HEK293T (cell line): ENCODE measurements around the gene TCF19.
"Not testable (repeated sequence)": the region's sequence is repeated elsewhere in the genome, so short reads cannot be mapped to it uniquely, and the experiment has no call there.

Experiments
- ARNT ChIP-seq: fragments of 450-650 bp; IDR thresholded peaks from 2 replicates; pipeline ENCODE4 v1.6.1; 2017; ENCODE audit warnings: mild to moderate bottlenecking
- BHLHE40 ChIP-seq: fragments of 450-650 bp; IDR thresholded peaks from 2 replicates; pipeline ENCODE4 v1.6.1; 2016; ENCODE audit warnings: mild to moderate bottlenecking, moderate library complexity, borderline replicate concordance
- ELF4 ChIP-seq: fragments of 450-650 bp; IDR thresholded peaks from 2 replicates; pipeline ENCODE4 v1.6.1; 2017; ENCODE audit warnings: antibody characterized with exemption
- FOXK2 ChIP-seq: fragments of 450-650 bp; IDR thresholded peaks from 2 replicates; pipeline ENCODE4 v1.6.1; 2016; ENCODE audit warnings: mild to moderate bottlenecking
- FOXM1 ChIP-seq: fragments of 450-650 bp; IDR thresholded peaks from 2 replicates; pipeline ENCODE4 v1.6.1; 2017; ENCODE audit warnings: mild to moderate bottlenecking, borderline replicate concordance
- HDGF ChIP-seq: fragments of 450-650 bp; IDR thresholded peaks from 2 replicates; pipeline ENCODE4 v1.6.1; 2017; ENCODE audit warnings: antibody characterized with exemption, borderline replicate concordance
- L3MBTL2 ChIP-seq: fragments of 450-650 bp; conservative IDR thresholded peaks from 2 replicates; pipeline ENCODE4 v1.6.1; 2016; ENCODE audit warnings: mild to moderate bottlenecking
- LEF1 ChIP-seq: fragments of 450-650 bp; IDR thresholded peaks from 2 replicates; pipeline ENCODE4 v1.6.1; 2017; ENCODE audit warnings: mild to moderate bottlenecking, borderline replicate concordance
- NFRKB ChIP-seq: fragments of 450-650 bp; IDR thresholded peaks from 2 replicates; pipeline ENCODE4 v1.6.1; 2016; ENCODE audit warnings: mild to moderate bottlenecking, moderate library complexity
- SP1 ChIP-seq: fragments of 450-650 bp; IDR thresholded peaks from 2 replicates; pipeline ENCODE4 v1.6.1; 2017
- SUZ12 ChIP-seq: fragments of 450-650 bp; IDR thresholded peaks from 2 replicates; pipeline ENCODE4 v1.6.1; 2016; ENCODE audit warnings: mild to moderate bottlenecking
- TARDBP ChIP-seq: fragments of 450-650 bp; IDR thresholded peaks from 2 replicates; pipeline ENCODE4 v1.6.1; 2016
- ZNF384 ChIP-seq: fragments of 450-650 bp; IDR thresholded peaks from 2 replicates; pipeline ENCODE4 v1.6.1; 2016
- TF ChIP-seq, protein P1 (sequence below): fragments of 450-650 bp; IDR thresholded peaks from 2 replicates; pipeline ENCODE4 v1.6.1; 2016

DNA sequence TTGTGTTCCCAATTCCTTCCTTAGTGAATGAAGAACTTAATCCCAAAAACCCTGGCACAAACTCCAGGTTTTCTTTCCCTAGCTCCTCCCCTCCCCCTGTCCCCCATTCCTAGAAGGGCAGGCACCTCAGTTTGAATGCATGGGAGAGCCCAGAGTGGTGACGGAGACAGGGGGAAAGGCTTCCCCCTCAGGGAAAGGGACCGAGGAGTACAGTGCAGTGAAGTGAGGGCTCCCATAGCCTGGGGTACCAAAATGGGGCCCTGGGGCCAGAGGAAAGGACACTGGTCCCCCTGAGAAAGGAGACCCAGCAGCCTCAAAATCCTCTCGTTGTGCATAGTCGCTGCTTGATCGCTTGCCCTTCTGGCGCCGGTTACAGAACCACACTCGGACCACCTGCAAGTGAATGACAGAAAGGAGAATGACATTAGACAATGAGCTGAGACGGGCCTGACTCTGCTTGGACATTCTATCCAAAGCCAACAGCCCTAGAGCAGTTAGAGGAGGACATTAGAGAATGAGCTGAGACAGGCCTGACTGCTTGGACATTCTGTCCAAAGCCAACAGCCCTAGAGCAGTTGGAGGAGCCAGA, 6.2 kb downstream of the TCF19 start:
- not testable (repeated sequence) for TF ChIP-seq L3MBTL2, ARNT, FOXM1, SUZ12, FOXK2, SP1, TARDBP, LEF1, ZNF384, ELF4, HDGF, NFRKB, BHLHE40
- TF ChIP-seq, protein P1, sequence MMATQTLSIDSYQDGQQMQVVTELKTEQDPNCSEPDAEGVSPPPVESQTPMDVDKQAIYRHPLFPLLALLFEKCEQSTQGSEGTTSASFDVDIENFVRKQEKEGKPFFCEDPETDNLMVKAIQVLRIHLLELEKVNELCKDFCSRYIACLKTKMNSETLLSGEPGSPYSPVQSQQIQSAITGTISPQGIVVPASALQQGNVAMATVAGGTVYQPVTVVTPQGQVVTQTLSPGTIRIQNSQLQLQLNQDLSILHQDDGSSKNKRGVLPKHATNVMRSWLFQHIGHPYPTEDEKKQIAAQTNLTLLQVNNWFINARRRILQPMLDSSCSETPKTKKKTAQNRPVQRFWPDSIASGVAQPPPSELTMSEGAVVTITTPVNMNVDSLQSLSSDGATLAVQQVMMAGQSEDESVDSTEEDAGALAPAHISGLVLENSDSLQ, result not testable (repeated sequence)
